ENCODE results near the gene ADAMTS18. TPM values are rescaled to one million over a fixed set of nuclear protein-coding genes. Genes with fewer than 3 reads are reported as not detected.

The ADAMTS18 gene
- total and polyA plus RNA-seq, 9 of the 15 experiments (the other 6 are each of a cell fraction or from before 2014, with no cell fraction given) = not detected

- no peak for TF ChIP-seq PRMT5 (CRISPR knock-in tag; IDR thresholded peaks at IDR 0.05)
These were observed 34.8 kb upstream of the ADAMTS18 start (continued) for GRCh38 chr16:77469634-77470033.

GRCh38 chr16:77468831-77469230, 34.0 kb upstream of the ADAMTS18 start:
- Histone ChIP-seq H3K9me3 (replicated peaks; ENCODE audit: control insufficient read depth, insufficient read depth, low read depth, low read length) (no peaks in the 10 kb centered on the region), H3K4me1 (replicated peaks in 1 of 2; ENCODE audit: control insufficient read depth in 2 of 2, insufficient read depth in 2 of 2, low read length in 2 of 2) (no peaks in the 10 kb centered on the region), H3K27ac (ENCODE audit: extremely low read depth, low read depth, low read length) (no peak overlapping the region), H3K27me3 (ENCODE audit: control insufficient read depth in 2 of 2, insufficient read depth in 2 of 2, low read length in 2 of 2) (no peaks in the 10 kb centered on the region), H4K20me1 (replicated peaks; ENCODE audit: control insufficient read depth, insufficient read depth, low read length) (no peaks in the 10 kb centered on the region), H3K4me2 (ENCODE audit: insufficient read depth, low read length) (no peak overlapping the region), H2AFZ (ENCODE audit: low read depth, low read length) (no peak overlapping the region), H3K4me3 (no peak overlapping the region), H3K9me1 (ENCODE audit: control insufficient read depth, insufficient read depth, low read length) (no peaks in the 10 kb centered on the region), H3K9ac (ENCODE audit: insufficient read depth in 1 of 2, low read depth in 2 of 2, low read length in 2 of 2) (no peak overlapping the region), H3K36me3 (ENCODE audit: control insufficient read depth, insufficient read depth, low read length) (no peaks in the 10 kb centered on the region), H3K79me2 (ENCODE audit: control insufficient read depth, insufficient read depth, low read length) (no peaks in the 10 kb centered on the region)
- in situ Hi-C loops (cut with MboI) = no loop called here
- BruUV-seq (replicated peaks) = no TSS peak
- CTCF ChIA-PET (ENCODE audit: low intra/inter-chr PET ratio) = no interaction called here
- DNase-seq (ENCODE audit: extremely low read depth in 1 of 4, low spot score in 3 of 4) (no peak), FAIRE-seq (no peak), ATAC-seq (no peak)
- POLR2A ChIA-PET = no interaction called here
- 0% methylated on average over 3 of the region's 3 CpGs for WGBS (ENCODE audit: insufficient coverage, low coverage, missing lambda C conversion rate)
- intact Hi-C loops (cut with micrococcal nuclease) = no loop called here
- TF ChIP-seq HIVEP1 (CRISPR knock-in tag; IDR thresholded peaks at IDR 0.05) (no peak), ZKSCAN3 (CRISPR knock-in tag; IDR thresholded peaks at IDR 0.05) (no peak), CREB3L1 (IDR thresholded peaks at IDR 0.05; ENCODE audit: borderline replicate concordance, low read depth) (no peak), ZEB2 (IDR thresholded peaks at IDR 0.05) (no peak), MLLT1 (IDR thresholded peaks at IDR 0.05) (no peak), MYNN (IDR thresholded peaks at IDR 0.05) (no peak), MYNN (CRISPR knock-in tag; IDR thresholded peaks at IDR 0.05) (no peak), CEBPZ (IDR thresholded peaks at IDR 0.05; ENCODE audit: borderline replicate concordance, low read depth, low read length) (no peak), ZBTB43 (CRISPR knock-in tag; IDR thresholded peaks at IDR 0.05) (no peak)
